ENCODE measurements around the gene PDHX. TPM values are rescaled to one million over a fixed set of nuclear protein-coding genes. Genes with fewer than 3 reads are reported as not detected.

Gene PDHX
- polyA plus RNA-seq, 3 donors, result 9.3 to 19.5 (median 17.5) TPM

- Histone ChIP-seq H4K20me1 (ENCODE audit: insufficient read depth, low read length) (no peaks in the 10 kb centered on the region), H2AFZ (ENCODE audit: insufficient read depth, low read depth, low read length, poor library complexity, severe bottlenecking) (no peak overlapping the region), H3K79me2 (ENCODE audit: insufficient read depth, low read length) (no peaks in the 10 kb centered on the region), H3K4me1 (ENCODE audit: control insufficient read depth in 1 of 2, insufficient read depth in 2 of 2, low read length in 2 of 2) (peaks cover 2 to 6% of the 10 kb centered on the region in 2 donors), H3K9me3 (replicated peaks in 1 of 2; ENCODE audit: control insufficient read depth in 1 of 2, insufficient read depth in 1 of 2, low read length in 2 of 2) (no peaks in the 10 kb centered on the region), H3K27me3 (ENCODE audit: control insufficient read depth in 2 of 2, insufficient read depth in 2 of 2, low read length in 2 of 2) (no peaks in the 10 kb centered on the region), H3K4me2 (replicated peaks; ENCODE audit: extremely low read depth, low read length, poor library complexity, severe bottlenecking) (no peak overlapping the region), H3K4me3 (replicated peaks in 1 of 3; ENCODE audit: low read depth in 2 of 3, low read length in 3 of 3) (no peak overlapping the region), H3K36me3 (replicated peaks in 1 of 2; ENCODE audit: control insufficient read depth in 1 of 2, insufficient read depth in 2 of 2, low read length in 2 of 2) (no peaks in the 10 kb centered on the region), H3K27ac (ENCODE audit: low read depth in 1 of 2, low read length in 2 of 2) (no peak overlapping the region), H3K9ac (ENCODE audit: insufficient read depth, low read length, poor library complexity, severe bottlenecking) (no peak overlapping the region)
- Mint-ChIP-seq H3K4me1 (peaks cover 19% of the 10 kb centered on the region), H3K27me3 (ENCODE audit: low read depth in 3 of 3) (peaks cover 0 to 2% (median 2%) of the 10 kb centered on the region in 3 donors), H3K36me3 (no peaks in the 10 kb centered on the region), H3K9me3 (no peaks in the 10 kb centered on the region), H3K27ac (peak overlapping the region in 3 of 7 donors; percentile 17 to 41 (median 25)), H3K4me3 (no peak overlapping the region)
- no peak for DNase-seq
- no peak for TF ChIP-seq CTCF (IDR thresholded peaks at IDR 0.05)
- WGBS (ENCODE audit: insufficient coverage), result 100% methylated on average over 2 of the region's 8 CpGs
- intact Hi-C loops (cut with micrococcal nuclease), result no loop called here
Measured at GRCh38 chr11:35012467-35013191, 96.2 kb downstream of the PDHX start.

GRCh38 chr11:35013514-35014233 lies 97.3 kb downstream of the PDHX start:
- Histone ChIP-seq H3K27me3 (ENCODE audit: control insufficient read depth in 2 of 2, insufficient read depth in 2 of 2, low read length in 2 of 2) (no peaks in the 10 kb centered on the region), H3K9me3 (replicated peaks in 1 of 2; ENCODE audit: control insufficient read depth in 1 of 2, insufficient read depth in 1 of 2, low read length in 2 of 2) (no peaks in the 10 kb centered on the region), H3K79me2 (ENCODE audit: insufficient read depth, low read length) (no peaks in the 10 kb centered on the region), H4K20me1 (ENCODE audit: insufficient read depth, low read length) (no peaks in the 10 kb centered on the region), H3K4me1 (ENCODE audit: control insufficient read depth in 1 of 2, insufficient read depth in 2 of 2, low read length in 2 of 2) (no peaks in the 10 kb centered on the region), H3K4me2 (replicated peaks; ENCODE audit: extremely low read depth, low read length, poor library complexity, severe bottlenecking) (no peak overlapping the region), H3K27ac (ENCODE audit: low read depth in 1 of 2, low read length in 2 of 2) (peak overlapping the region in 1 of 2 donors; percentile 53), H3K9ac (ENCODE audit: insufficient read depth, low read length, poor library complexity, severe bottlenecking) (no peak overlapping the region), H3K36me3 (replicated peaks in 1 of 2; ENCODE audit: control insufficient read depth in 1 of 2, insufficient read depth in 2 of 2, low read length in 2 of 2) (no peaks in the 10 kb centered on the region), H2AFZ (ENCODE audit: insufficient read depth, low read depth, low read length, poor library complexity, severe bottlenecking) (no peak overlapping the region), H3K4me3 (replicated peaks in 1 of 3; ENCODE audit: low read depth in 2 of 3, low read length in 3 of 3) (no peak overlapping the region)
- peak in 2 of 3 donors; percentile 15 to 28 for DNase-seq
- peaks cover 0 to 2% (median 2%) of the 10 kb centered on the region in 3 donors for H3K27me3 Mint-ChIP-seq (ENCODE audit: low read depth in 3 of 3)
- no peaks in the 10 kb centered on the region for H3K36me3 Mint-ChIP-seq
- no peak for TF ChIP-seq CTCF (IDR thresholded peaks at IDR 0.05)
- intact Hi-C loops (cut with micrococcal nuclease), result no loop called here
- 80% methylated on average over 2 of the region's 3 CpGs for WGBS (ENCODE audit: insufficient coverage)
- H3K27ac Mint-ChIP-seq, result peak overlapping the region; percentile 46 to 78 (median 69)
- peaks cover 13% of the 10 kb centered on the region for H3K4me1 Mint-ChIP-seq
- H3K9me3 Mint-ChIP-seq, result no peaks in the 10 kb centered on the region
- H3K4me3 Mint-ChIP-seq, result no peak overlapping the region
